ENCODE data around the gene SYNE3. TPM values are rescaled to one million over a fixed set of nuclear protein-coding genes. Genes with fewer than 3 reads are reported as not detected.

Gene SYNE3
- total and polyA plus RNA-seq, 4 donors: 3.0 to 61.5 (median 23.0) TPM

Other genes starting within 250 kb of the SYNE3 start
- 10 to 100 TPM; 15.8 to 18.3 TPM for gene CLMN, start 196.7 kb downstream of the SYNE3 start, total RNA-seq
- gene CLMN, start 196.7 kb downstream of the SYNE3 start, polyA plus RNA-seq: 1 to 10 TPM; 3.9 to 6.1 TPM
- 10 to 100 TPM; 20.1 to 22.4 TPM for gene GLRX5, start 18.4 kb upstream of the SYNE3 start, total RNA-seq
- gene GLRX5, start 18.4 kb upstream of the SYNE3 start, polyA plus RNA-seq: 10 to 100 TPM; 41.9 to 54.2 TPM
- not detected for gene TCL1B, start 169.8 kb upstream of the SYNE3 start, total RNA-seq
- gene TCL1B, start 169.8 kb upstream of the SYNE3 start, polyA plus RNA-seq: not detected
- not detected for gene TCL1A, start 197.5 kb upstream of the SYNE3 start, total RNA-seq
- not detected for gene TCL1A, start 197.5 kb upstream of the SYNE3 start, polyA plus RNA-seq